ENCODE measurements around the gene MC5R.

DNA sequence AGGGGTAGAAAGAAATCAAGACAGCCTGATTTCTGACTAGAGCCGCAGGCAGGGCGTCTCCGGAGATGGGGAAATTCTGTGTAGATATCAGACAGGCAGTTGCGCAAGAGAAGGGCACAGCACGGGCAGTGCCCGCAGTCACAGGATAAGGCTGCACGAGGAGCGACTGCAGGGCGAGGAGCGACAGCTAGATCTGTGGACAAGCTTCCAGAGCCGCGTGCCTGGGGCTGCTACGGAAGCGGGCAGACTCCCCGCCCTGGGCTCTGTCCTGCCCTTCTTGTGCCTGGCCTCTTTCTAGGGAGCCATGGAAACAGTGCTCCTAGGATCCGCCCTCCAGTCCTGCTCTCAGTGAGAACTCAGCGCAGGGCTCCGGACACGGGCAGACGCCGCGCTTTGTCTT is 12.6 kb downstream of the MC5R start:
- TF ChIP-seq YY1 (IDR thresholded peaks at IDR 0.05; ENCODE audit: insufficient read depth, insufficient read length) = no peak
- TF ChIP-seq ZNF274 (IDR thresholded peaks at IDR 0.05; ENCODE audit: low read depth, low read length) = no peak
- no peak for TF ChIP-seq SUZ12 (IDR thresholded peaks at IDR 0.05; ENCODE audit: extremely low read depth, insufficient read depth, insufficient read length)
